ENCODE measurements around the gene HMMR.
A peak's percentile ranks its signal among the peaks of the same experiment; 100 is the strongest.

HMMR gene

DNA sequence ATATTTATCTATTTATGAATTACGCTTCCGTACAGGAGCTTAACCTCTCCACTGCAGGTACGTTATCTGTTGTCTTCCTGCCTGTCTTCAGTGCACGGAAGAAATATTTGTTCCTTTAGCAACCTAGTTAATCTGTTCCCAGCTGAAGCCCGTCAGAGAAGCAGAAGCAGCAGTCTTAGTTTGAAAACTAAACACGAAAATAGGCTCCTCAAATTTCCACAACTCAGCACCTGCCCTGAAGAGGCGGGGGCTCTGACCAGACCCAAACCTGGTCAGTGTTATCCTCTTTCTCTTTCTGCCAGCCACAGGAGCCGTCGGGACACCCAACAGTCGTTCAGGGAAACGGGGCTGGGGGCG is 992 bp upstream of the HMMR start:
- Histone ChIP-seq H3K36me3 (ENCODE audit: control insufficient read depth, insufficient read depth, low read length, severe bottlenecking) (peaks cover 9% of the 10 kb centered on the region), H3K9me3 (ENCODE audit: control insufficient read depth, low read length) (no peaks in the 10 kb centered on the region), H3K9ac (ENCODE audit: low read length) (peak overlapping the region; percentile 97), H3K4me3 (ENCODE audit: low read length) (peak overlapping the region; percentile 97), H3K4me1 (ENCODE audit: control insufficient read depth, insufficient read depth, low read length) (peaks cover 40% of the 10 kb centered on the region), H3K27me3 (replicated peaks; ENCODE audit: control insufficient read depth, insufficient read depth, low read length) (no peaks in the 10 kb centered on the region)
- DNase-seq (ENCODE audit: low read depth): no peak

DNA sequence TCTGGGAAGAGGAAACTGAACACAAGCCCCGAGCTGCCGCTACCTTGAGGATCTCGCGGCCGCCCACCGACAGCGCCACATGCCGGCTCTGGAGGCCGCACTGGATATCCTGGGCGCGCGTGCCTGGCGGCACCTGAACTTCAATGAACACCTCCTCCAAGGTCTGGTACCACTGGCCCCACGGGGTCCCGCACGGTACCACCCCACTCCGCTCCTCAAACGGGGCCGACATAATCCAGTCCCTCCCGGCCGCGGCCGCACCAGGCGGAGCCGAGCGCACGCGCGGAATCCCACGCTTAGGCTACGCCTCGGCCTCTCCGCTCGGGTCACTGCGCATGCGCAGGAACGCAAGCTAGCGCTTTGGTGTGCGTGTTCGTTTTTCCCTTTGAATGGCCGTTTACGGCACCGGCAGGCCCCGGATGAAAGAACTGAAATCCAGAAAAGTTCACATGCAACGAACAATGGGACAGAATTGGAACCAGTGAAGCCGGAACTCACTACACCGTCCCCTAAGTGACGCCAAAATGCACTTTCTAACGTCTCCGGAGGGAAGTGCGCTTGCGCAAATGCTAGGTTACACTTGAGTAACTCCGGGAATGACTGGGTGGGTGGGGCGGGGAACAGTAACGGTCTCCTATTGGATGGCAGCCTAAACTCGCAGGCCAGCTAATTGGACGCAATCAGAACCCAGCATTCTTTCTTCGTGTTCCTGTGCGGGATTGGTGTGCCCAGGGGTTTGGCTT is 442 bp upstream of the HMMR start, which contains the start of gene NUDCD2:
Gene NUDCD2 (minus strand): TSS at position 284 of the 743 bp plus-strand sequence. CDS start 52 bp downstream, at position 232.
- Histone ChIP-seq H3K9me3 (ENCODE audit: control insufficient read depth, low read length) (no peaks in the 10 kb centered on the region), H3K27me3 (replicated peaks; ENCODE audit: control insufficient read depth, insufficient read depth, low read length) (no peaks in the 10 kb centered on the region), H3K36me3 (ENCODE audit: control insufficient read depth, insufficient read depth, low read length, severe bottlenecking) (peaks cover 4% of the 10 kb centered on the region), H3K9ac (ENCODE audit: low read length) (peak within 1 kb of the TSS; percentile 97), H3K4me3 (ENCODE audit: low read length) (peak within 1 kb of the TSS; percentile 97), H3K4me1 (ENCODE audit: control insufficient read depth, insufficient read depth, low read length) (peaks cover 40% of the 10 kb centered on the region)
- DNase-seq (ENCODE audit: low read depth): peak; percentile 99

DNA sequence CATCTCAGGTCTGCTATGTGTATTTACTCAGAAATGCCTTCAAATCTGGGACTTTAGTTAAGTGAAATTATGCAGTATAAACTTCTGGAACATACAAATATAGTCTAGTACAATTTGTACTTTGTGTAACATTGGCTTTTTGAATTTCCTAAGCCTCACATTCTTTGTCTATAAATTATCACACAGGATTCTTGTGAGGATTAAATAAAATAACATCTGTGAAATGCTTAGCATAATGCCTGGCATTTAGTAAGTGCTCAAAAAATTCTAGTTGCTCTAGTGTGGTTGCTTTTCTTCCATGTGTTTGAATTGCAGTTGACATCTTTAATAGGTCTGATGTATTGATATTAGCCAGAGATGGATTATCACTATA is 2.6 kb downstream of the HMMR start:
- H3K9me3 ChIP-seq (ENCODE audit: control insufficient read depth, low read length): no peaks in the 10 kb centered on the region
- H3K4me1 ChIP-seq (ENCODE audit: control insufficient read depth, insufficient read depth, low read length): peaks cover 40% of the 10 kb centered on the region
- no peaks in the 10 kb centered on the region for H3K36me3 ChIP-seq (ENCODE audit: control insufficient read depth, insufficient read depth, low read length, severe bottlenecking)
- peak overlapping the region; percentile 87 for H3K9ac ChIP-seq (ENCODE audit: low read length)
- H3K4me3 ChIP-seq (ENCODE audit: low read length): peak overlapping the region; percentile 83
- H3K27me3 ChIP-seq (replicated peaks; ENCODE audit: control insufficient read depth, insufficient read depth, low read length): no peaks in the 10 kb centered on the region
- DNase-seq (ENCODE audit: low read depth): peak; percentile 66

DNA sequence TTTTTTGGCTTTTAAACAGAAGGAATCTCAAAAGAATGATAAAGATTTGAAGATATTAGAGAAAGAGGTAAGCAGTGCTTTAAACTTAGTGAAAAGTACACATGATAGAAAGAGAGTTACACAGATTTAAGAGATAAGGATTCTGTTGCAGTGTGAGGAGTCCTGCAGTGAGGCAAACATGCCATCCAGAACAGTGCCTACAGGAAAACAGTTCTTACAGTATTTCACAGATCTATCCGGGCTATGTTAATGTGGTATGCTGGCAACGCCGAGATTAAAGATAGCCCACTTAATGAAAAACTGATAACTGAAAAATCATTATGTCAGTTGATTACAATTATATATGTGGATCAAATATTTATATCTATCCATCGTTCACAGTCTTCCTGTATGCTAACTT is 7.2 kb downstream of the HMMR start:
- Histone ChIP-seq H3K9ac (ENCODE audit: low read length) (no peak overlapping the region), H3K4me1 (ENCODE audit: control insufficient read depth, insufficient read depth, low read length) (peaks cover 11% of the 10 kb centered on the region), H3K4me3 (ENCODE audit: low read length) (no peak overlapping the region), H3K9me3 (ENCODE audit: control insufficient read depth, low read length) (no peaks in the 10 kb centered on the region), H3K27me3 (replicated peaks; ENCODE audit: control insufficient read depth, insufficient read depth, low read length) (no peaks in the 10 kb centered on the region), H3K36me3 (ENCODE audit: control insufficient read depth, insufficient read depth, low read length, severe bottlenecking) (no peaks in the 10 kb centered on the region)
- DNase-seq (ENCODE audit: low read depth): no peak

DNA sequence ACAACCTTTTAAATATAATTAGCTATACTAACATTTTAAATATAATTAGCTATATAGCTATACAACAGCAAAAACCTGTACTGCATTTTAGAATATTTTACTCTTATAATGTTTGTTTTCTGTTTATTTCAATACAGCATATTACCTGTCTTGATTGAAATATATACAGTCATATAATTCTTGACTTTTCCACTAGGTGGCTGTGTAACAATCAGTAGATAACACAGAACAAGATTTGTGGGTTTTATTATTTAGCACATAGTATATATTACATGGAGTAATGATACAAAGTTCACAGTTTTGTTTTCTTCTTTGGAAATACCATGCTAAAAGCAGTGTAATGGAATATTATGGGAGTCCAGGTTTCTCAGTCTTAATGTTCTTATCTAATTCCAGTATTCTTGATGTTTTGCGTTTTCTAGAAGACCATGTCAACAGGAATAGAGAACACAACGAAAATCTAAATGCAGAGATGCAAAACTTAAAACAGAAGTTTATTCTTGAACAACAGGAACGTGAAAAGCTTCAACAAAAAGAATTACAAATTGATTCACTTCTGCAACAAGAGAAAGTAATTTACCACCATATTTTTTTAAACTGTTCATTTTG is 13.3 kb downstream of the HMMR start:
- no peak overlapping the region for H3K4me3 ChIP-seq (ENCODE audit: low read length)
- no peaks in the 10 kb centered on the region for H3K27me3 ChIP-seq (replicated peaks; ENCODE audit: control insufficient read depth, insufficient read depth, low read length)
- no peaks in the 10 kb centered on the region for H3K36me3 ChIP-seq (ENCODE audit: control insufficient read depth, insufficient read depth, low read length, severe bottlenecking)
- H3K9me3 ChIP-seq (ENCODE audit: control insufficient read depth, low read length): no peaks in the 10 kb centered on the region
- peak; percentile 65 for DNase-seq (ENCODE audit: low read depth)
- no peak overlapping the region for H3K9ac ChIP-seq (ENCODE audit: low read length)
- no peaks in the 10 kb centered on the region for H3K4me1 ChIP-seq (ENCODE audit: control insufficient read depth, insufficient read depth, low read length)

DNA sequence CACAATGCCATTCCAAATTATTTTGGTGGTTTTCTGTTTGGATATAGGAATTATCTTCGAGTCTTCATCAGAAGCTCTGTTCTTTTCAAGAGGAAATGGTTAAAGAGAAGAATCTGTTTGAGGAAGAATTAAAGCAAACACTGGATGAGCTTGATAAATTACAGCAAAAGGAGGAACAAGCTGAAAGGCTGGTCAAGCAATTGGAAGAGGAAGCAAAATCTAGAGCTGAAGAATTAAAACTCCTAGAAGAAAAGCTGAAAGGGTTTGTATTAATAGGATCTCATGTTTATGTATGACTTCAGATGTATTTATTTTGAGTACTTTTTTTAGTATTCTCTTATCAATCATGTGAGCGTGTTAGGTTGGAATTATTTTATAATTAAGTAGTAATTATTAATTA is 15.0 kb downstream of the HMMR start:
- no peaks in the 10 kb centered on the region for H3K4me1 ChIP-seq (ENCODE audit: control insufficient read depth, insufficient read depth, low read length)
- no peaks in the 10 kb centered on the region for H3K36me3 ChIP-seq (ENCODE audit: control insufficient read depth, insufficient read depth, low read length, severe bottlenecking)
- no peak for DNase-seq (ENCODE audit: low read depth)

DNA sequence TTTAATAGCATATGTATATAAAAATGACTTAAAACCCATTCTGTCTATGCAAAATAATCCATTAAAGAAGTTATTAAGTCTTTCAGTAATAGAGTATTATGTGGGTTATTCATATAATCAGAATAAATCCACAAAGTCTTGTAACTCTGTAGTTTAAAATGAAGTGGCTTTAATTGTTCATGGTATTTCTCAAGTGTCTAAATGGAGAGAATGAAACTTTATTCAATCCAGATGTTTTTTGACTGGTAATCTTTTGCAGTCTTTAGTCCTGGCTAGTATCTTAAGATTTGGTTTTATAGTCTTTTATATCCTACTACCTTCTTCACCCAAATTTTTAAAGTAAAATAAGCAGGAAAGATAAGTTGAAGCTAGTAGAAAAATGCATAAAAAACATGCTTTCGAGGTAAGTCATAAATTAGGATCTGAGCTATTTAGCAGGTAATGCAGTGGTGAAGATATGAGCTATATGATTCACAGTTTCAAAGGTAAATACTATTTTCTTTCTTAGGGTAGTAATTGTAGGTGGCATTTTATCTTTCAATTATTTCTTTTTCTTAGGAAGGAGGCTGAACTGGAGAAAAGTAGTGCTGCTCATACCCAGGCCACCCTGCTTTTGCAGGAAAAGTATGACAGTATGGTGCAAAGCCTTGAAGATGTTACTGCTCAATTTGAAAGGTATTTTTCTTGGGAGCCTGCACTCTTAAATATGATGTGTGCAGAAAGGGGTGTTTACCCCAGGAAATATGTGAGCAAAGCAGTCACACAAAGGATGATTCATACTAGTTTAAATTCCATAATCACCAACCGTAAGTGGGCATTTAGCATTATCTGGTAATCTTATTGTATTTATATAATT is 17.9 kb downstream of the HMMR start:
- Histone ChIP-seq H3K36me3 (ENCODE audit: control insufficient read depth, insufficient read depth, low read length, severe bottlenecking) (no peaks in the 10 kb centered on the region), H3K9ac (ENCODE audit: low read length) (no peak overlapping the region), H3K4me3 (ENCODE audit: low read length) (no peak overlapping the region), H3K4me1 (ENCODE audit: control insufficient read depth, insufficient read depth, low read length) (no peaks in the 10 kb centered on the region), H3K27me3 (replicated peaks; ENCODE audit: control insufficient read depth, insufficient read depth, low read length) (no peaks in the 10 kb centered on the region), H3K9me3 (ENCODE audit: control insufficient read depth, low read length) (no peaks in the 10 kb centered on the region)
- DNase-seq (ENCODE audit: low read depth): peak; percentile 64

More for the DNA sequence above, 15.0 kb downstream of the HMMR start:
- H3K27me3 ChIP-seq (replicated peaks; ENCODE audit: control insufficient read depth, insufficient read depth, low read length): no peaks in the 10 kb centered on the region
- H3K9ac ChIP-seq (ENCODE audit: low read length): no peak overlapping the region
- no peak overlapping the region for H3K4me3 ChIP-seq (ENCODE audit: low read length)
- H3K9me3 ChIP-seq (ENCODE audit: control insufficient read depth, low read length): no peaks in the 10 kb centered on the region

DNA sequence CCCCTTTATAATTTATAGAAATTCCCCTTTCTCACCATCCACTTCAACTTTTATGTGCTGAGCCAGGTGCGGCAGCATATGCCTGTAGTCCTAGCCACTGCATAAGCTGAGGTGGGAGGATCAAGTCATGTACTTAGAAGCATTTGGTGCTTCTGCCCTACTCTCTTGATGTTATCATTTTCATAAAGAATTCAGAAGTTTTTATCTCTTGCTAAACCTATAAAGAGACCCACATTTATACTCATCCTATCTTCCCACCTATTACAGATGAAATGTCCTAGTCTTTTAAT is 18.5 kb downstream of the HMMR start:
- Histone ChIP-seq H3K9ac (ENCODE audit: low read length) (no peak overlapping the region), H3K27me3 (replicated peaks; ENCODE audit: control insufficient read depth, insufficient read depth, low read length) (no peaks in the 10 kb centered on the region), H3K36me3 (ENCODE audit: control insufficient read depth, insufficient read depth, low read length, severe bottlenecking) (no peaks in the 10 kb centered on the region), H3K9me3 (ENCODE audit: control insufficient read depth, low read length) (no peaks in the 10 kb centered on the region), H3K4me1 (ENCODE audit: control insufficient read depth, insufficient read depth, low read length) (no peaks in the 10 kb centered on the region), H3K4me3 (ENCODE audit: low read length) (no peak overlapping the region)
- no peak for DNase-seq (ENCODE audit: low read depth)

DNA sequence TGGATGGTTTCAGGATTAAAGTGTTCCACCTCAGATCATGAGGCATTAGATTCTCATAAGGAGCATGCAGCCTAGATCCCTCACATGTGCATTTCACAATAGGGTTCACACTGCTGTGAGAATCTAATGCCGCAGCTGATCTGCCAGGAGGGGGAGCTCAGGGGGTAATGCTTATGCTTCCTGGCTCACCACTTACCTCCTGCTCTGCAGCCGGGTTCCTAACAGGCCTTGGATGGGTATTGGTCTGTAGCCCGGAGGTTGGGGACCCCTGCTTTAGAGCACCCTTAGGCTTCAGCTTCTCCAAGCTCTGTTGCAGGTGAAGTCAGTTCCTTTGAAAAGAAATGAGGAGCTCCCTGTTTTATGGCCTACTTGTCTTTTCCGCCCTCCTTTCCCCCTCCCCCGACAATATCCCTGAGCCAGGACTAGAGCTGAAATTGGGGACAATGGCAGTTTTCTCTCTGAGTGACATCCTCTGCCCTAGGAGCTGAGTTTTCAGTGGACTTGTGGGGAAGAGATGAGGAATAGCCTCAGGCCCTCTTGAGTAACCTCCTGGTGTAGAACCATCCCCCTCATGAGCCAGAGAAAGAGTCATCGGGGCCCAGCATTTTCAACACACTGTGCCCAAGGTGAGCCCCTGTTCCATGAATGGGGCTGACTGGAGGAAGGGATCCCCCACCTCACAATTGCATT is 28.8 kb downstream of the HMMR start:
- H3K9ac ChIP-seq (ENCODE audit: low read length): no peak overlapping the region
- H3K4me1 ChIP-seq (ENCODE audit: control insufficient read depth, insufficient read depth, low read length): no peaks in the 10 kb centered on the region
- no peak overlapping the region for H3K4me3 ChIP-seq (ENCODE audit: low read length)
- no peaks in the 10 kb centered on the region for H3K9me3 ChIP-seq (ENCODE audit: control insufficient read depth, low read length)
- H3K36me3 ChIP-seq (ENCODE audit: control insufficient read depth, insufficient read depth, low read length, severe bottlenecking): no peaks in the 10 kb centered on the region
- DNase-seq (ENCODE audit: low read depth): peak; percentile 19
- H3K27me3 ChIP-seq (replicated peaks; ENCODE audit: control insufficient read depth, insufficient read depth, low read length): no peaks in the 10 kb centered on the region

DNA sequence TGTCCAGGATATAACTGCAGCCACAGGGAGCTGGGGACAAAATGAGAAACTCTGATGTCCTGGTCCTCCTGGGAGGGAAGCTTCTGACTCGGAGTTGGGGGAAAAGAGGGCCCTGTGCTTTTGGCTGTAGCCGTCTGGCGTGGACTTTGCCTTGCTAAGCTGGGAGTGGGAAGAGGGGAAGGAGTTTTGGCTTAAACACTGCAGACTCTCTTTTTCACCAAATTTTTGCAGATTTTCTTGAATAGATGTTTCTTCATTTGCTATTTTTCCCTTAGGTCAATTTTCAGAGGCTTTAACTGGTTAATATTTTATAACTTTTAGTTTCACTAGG is 29.3 kb downstream of the HMMR start:
- H3K36me3 ChIP-seq (ENCODE audit: control insufficient read depth, insufficient read depth, low read length, severe bottlenecking): no peaks in the 10 kb centered on the region
- no peak for DNase-seq (ENCODE audit: low read depth)
- H3K9me3 ChIP-seq (ENCODE audit: control insufficient read depth, low read length): no peaks in the 10 kb centered on the region
- H3K4me1 ChIP-seq (ENCODE audit: control insufficient read depth, insufficient read depth, low read length): no peaks in the 10 kb centered on the region
- H3K27me3 ChIP-seq (replicated peaks; ENCODE audit: control insufficient read depth, insufficient read depth, low read length): no peaks in the 10 kb centered on the region
- H3K9ac ChIP-seq (ENCODE audit: low read length): no peak overlapping the region
- no peak overlapping the region for H3K4me3 ChIP-seq (ENCODE audit: low read length)

DNA sequence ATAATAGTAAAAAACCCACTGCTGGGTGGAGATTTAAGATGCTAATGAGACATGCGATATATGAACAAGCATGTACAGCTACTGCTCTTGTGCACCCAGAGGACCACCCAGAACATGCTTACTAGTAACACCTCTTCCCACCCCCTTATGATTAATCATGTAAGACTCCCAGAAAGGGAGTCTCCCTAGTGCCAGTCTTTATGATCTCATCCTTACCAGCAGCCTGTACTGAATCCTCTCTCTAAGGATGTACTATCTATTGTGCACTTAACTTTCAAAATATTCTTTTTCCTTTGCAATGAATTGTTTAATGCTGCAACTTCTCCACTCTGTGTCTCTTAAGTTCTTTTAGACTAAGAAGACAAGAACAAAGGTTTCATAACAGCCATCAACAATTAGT is 35.9 kb downstream of the HMMR start:
- no peaks in the 10 kb centered on the region for H3K4me1 ChIP-seq (ENCODE audit: control insufficient read depth, insufficient read depth, low read length)
- H3K9me3 ChIP-seq (ENCODE audit: control insufficient read depth, low read length): no peaks in the 10 kb centered on the region

More for the DNA sequence above, 35.9 kb downstream of the HMMR start:
- no peaks in the 10 kb centered on the region for H3K27me3 ChIP-seq (replicated peaks; ENCODE audit: control insufficient read depth, insufficient read depth, low read length)
- DNase-seq (ENCODE audit: low read depth): peak; percentile 15
- no peaks in the 10 kb centered on the region for H3K36me3 ChIP-seq (ENCODE audit: control insufficient read depth, insufficient read depth, low read length, severe bottlenecking)
- H3K9ac ChIP-seq (ENCODE audit: low read length): no peak overlapping the region
- H3K4me3 ChIP-seq (ENCODE audit: low read length): no peak overlapping the region
